Stimulated activated CD8-positive, alpha-beta memory T cell treated with anti-CD3 and anti-CD28 coated beads, Interleukin-12 subunit alpha, Interleukin-12 subunit beta, amount 100 ng/mL, for 24 hours (primary cell): ENCODE measurements around the gene TBX21.
"Not testable (repeated sequence)": the region's sequence is repeated elsewhere in the genome, so short reads cannot be mapped to it uniquely, and the experiment has no call there.

Experiments used
- DNase-seq: peaks from one replicate; pipeline ENCODE4 v3.0.0-alpha.2; 2020; ENCODE audit errors: extremely low read depth

TBX21 gene

DNA sequence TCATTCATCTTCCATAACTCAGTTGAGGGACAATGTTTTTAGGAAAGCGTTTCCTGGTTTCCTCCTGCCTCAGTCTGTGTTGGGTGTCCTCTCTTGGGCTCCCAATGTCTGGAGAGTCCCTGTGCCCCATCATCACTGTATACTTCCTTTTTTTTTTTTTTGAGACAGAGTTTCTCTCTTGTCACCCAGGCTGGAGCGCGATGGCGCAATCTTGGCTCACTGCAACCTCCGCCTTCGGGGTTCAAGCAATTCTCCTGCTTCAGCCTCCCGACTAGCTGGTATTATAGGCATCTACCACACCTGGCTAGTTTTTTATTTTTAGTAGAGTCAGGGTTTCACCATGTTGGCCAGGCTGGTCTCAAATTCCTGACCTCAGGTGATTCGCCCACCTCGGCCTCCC lies 40.6 kb downstream of the TBX21 start:
- not testable (repeated sequence) for DNase-seq

DNA sequence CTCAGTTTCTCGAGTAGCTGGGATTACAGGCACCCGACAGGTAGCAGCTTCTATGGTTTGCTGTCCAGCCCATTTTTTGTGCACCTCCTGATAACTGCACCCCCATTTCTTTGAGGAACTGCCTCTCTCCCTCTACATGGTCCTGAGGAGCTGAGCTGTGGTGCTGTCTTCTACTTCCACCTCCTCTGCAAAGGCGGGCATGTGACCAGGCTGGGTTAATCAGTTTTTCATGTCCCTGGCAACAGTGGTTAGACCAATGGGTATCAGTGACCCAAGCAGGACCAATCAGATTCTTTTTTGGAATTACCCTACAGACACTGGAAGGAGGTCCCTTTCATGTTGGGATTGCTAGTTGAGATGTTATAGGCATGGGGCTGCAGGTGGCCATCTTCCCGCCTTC lies 41.3 kb downstream of the TBX21 start:
- DNase-seq, result no peak

DNA sequence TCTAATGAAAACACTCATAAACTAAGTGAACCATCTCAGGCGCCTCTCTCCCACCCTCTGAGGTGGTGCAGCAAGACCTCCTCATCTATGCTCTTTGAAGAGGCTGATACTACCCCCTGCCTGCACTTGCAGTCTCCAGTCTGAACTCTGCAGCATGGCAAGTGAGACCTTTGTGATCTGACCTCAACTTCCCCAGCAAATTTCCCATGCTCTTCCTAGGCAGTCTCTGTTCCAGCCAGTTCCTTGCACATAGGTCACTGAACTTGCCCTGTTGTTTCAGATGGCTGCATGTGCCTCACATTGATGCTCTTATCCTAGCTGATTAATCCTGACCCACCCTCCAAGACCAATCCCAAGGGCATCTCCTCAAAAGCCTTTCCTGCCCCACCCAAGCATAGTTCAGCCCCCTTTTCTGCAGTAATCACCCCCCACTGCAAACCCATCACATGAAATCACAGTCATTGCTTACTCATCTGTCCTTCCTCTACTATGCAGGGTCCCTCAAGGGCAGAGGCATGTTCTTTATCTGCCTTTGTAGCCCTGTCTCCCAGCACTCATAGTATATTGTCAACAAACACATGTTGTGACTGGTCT lies 42.0 kb downstream of the TBX21 start:
- no peak for DNase-seq

DNA sequence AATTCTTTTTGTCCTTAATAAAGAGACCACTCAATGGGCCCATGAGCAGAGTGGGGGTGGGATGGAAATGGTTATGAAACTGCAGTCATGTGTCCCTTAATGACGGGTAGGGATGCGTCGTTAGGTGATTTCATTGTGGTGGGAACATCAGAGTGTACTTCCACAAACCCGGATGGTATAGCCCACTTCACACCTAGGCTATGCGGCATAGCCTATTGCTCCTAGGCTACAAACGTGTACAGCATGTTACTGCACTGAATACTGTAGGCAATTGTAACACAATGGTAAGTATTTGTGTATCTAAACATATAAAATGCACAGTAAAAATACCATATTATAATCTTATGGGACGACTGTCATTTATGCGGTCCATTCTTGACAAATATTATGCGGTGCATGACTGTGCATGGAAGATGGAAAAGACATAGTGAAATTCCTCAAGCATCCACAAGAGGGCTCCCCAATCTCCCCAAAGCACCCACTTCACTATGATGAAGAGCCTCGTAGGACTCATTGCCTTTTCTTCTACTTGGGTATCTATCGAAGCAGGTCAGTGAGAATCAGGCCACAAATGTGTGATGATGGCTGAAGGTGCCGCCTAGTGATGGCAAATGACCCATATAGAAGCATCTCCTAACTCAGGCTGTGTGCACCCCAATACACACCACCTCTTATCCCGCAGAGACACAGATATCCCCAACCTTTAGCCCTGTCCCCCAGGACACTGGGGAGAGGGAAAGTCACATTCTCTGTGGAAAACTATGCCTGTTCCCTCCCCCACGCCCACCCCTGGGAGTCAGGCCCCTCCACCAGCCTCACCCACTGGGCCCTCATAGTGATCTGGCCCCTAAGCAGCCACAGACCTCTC lies 43.5 kb downstream of the TBX21 start:
- DNase-seq, result no peak

DNA sequence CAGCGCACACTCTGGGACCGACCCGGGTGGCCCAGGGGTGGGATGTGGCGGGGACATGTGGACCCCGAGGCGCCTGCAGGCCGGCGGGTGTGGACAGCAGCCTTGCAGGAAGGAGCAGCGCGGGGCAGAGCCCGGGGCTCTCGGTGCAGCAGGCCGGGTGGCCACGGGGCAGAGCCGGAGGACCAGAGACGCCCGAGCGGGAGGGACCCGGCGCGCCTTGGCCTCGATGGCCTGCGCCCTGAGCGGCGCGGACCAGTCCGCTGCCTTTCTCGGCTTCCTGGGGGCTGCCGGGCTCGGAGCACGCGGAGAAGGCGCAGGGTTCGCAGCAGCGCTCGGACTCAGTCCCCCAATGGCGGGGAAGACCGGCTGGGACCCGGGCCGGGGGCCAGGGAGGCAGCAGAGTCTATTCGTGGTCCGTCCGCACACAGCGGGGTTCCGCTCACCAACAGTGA lies 45.2 kb downstream of the TBX21 start:
- no peak for DNase-seq

DNA sequence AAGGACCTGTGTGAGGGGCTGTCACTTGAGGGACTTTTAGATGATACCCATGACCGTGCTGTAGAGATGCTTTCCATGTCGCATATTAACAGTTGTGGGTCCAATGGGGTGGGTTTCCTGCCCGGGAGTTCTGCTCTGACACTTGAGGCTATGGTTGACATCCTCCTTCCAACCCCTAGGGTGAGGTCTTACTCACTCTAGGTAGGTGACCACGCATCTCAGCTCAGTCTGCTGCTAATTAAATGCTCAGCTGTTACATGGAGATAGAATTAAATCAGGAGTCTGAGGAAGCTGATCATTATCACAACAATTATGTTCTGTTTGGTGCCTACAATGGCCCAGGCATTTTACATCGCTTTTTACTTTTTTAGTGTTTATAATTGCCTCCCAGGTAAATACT lies 48.4 kb downstream of the TBX21 start:
- DNase-seq, result no peak

DNA sequence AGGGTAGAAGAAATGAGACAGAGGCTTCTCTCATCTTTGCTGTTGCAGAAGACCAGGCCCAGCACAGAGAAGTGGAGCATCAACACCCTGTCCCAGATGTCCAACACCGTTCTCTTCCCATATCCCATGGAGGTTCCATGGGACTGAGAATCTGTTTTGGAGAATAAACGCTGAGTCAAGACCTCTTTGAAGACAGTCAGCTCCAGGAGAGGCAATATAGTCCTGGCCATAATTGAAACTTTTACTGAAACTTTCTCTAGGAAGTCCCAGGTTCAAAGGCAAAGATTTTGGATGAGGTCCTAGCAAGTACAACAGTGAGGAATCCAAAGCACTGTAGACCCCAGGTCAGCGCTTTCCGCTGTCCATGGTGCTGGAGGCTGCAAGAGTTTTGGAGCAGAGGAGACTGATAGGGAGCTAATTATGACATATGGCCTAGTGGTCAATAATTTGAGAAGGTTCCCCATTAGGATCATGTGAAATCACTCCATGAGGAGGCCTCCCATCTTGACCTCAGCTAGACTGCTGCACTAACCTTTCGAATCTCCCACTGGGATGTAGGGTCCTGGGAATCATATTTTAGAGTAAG lies 52.6 kb downstream of the TBX21 start:
- DNase-seq, result no peak

DNA sequence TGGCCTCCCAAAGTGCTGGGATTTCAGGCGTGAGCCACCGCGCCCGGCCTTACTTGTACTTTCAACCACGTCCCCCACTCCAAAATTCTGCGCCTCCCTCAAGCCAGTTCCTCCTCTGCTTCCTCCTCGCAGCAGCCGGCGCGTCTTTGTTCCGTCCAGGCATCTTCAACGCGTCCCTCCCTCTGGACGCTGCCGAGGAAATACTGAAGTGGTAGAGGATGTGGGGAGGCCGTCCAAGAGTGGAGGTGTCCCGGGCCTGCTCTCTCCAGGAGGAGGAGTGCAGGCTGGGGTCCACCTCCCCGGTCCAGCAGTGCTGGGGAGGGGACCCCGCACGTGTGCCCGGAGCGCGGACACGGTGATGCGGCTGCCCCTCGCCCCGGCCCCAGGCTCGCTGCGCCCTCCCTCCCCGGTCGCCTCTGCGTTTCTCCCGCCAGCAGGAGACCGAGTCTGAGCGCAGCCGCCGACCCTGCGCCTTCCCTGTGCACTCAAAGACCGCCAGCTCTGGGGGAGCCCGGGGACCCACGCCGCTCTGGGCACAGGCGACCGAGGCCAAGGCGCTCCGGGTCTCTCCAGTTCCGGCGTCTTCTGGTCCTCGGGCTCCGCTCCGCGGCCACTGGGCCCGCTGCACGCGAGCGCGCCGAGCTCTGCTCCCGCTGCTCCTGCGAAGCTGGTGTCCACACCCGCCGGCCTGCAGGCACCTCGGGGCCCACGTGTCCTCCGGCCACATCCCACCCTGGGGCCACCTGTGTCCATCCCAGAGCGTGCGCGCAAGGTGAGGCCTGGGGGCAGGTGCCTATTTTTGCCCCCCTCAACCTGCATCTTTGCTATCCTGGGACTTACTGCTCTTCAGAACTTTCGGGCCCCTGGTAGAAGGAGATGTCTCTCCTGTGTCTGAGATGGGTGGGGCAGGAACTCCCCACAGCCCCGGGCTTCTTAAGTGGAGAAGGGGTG lies 56.9 kb downstream of the TBX21 start:
- DNase-seq, result no peak

DNA sequence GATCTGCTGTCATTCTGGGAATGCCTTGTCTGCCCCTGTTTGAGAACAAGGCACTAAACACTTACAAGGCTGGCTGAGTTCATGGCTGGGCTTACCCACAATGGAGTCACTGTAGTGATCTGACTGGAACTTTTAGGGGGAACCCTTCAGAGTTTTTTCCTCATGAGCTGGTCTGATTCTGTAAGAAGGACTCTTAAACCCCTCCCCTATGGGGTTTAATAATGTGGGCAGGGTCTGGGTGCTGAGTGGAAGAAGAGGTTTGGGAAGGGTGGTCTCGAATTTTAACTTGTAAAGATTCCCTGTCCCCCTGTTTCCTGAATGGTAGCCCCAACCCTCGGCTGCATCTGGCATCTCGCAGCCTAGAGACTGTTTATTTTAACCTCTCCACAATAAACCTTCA lies 58.0 kb downstream of the TBX21 start:
- no peak for DNase-seq

DNA sequence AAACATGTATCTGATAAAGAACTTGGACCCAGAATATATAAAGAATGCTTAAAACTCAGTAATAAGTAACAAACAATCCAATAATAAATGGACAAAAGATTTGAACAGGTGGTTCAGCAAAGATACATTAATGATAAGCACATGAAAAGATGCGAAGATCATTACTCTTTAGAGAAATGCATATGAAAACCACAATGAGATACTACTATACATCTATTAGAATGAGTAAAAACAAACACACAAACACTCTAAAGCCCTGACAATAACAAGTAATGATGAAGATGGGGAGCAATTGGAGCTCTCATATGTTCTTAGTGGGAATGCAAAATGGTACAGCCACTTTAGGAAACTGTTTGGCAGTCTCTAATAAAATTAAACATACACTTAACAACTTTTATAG lies 59.4 kb downstream of the TBX21 start:
- DNase-seq, result no peak

DNA sequence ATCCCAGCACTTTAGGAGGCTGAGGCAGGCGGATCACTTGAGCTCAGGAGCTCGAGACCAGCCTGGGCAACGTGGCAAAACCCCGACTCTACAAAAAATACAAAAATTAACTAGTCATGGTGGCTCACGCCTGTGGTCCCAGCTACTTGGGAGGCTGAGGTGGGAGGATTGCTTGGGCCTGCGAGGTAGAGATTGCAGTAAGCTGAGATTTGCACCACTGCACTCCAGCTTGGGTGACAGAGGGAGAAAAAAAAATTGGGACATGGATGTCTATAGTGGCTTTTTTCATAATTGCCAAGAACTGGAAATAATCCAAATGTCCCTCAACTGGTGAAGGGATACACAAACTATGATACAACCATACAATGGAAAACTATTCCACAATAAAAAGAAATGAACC lies 59.9 kb downstream of the TBX21 start:
- no peak for DNase-seq
